ENCODE data around the gene CFAP74.
"Not testable (repeated sequence)": the region's sequence is repeated elsewhere in the genome, so short reads cannot be mapped to it uniquely, and the experiment has no call there.

The CFAP74 gene

DNA sequence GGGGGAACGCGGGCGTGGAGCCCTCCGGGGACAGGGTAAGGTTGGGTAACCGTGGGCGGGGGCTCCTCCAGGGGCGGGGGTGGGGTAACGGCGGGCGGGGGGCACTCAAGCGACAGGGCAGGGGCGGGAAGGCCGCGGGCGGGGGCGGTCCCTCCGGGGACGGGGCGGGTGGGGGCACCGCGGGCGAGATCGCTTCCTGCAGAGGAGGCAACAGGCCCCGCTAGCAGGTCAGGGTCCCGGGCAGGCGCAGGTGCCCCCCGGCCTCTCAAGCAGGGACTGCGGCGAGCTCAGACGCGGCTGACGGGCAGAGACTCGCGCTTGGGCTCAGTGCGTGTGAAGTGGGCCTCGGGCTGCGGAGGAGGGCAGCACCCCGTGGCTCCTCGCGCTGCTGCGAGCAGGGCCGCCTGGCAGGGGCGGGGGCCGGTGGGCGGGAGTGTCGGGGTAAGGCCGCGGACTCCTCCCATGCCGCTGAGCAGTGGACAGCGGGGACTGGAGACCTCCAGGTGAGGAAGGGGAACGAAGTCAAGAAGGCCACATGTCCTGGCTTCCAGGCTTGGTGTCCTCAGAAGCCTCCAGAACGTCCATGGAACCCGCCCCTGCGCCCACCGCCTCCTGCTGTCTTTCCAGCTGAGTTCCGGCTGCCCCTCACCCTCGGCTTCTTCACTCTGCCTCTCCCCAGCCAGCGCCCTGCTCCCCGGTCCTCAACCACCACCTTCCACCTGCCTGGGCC lies 112.1 kb downstream of the CFAP74 start:
- DNase-seq: peak; percentile 63
- no peaks in the 10 kb centered on the region for H3K27me3 ChIP-seq (ENCODE audit: insufficient read depth, low read depth, severe bottlenecking)
- H3K36me3 ChIP-seq: no peaks in the 10 kb centered on the region; the same call in 1 of the 2 replicates
- no peaks in the 10 kb centered on the region for H3K9me3 ChIP-seq (ENCODE audit: severe bottlenecking)
- TF ChIP-seq, protein P1, sequence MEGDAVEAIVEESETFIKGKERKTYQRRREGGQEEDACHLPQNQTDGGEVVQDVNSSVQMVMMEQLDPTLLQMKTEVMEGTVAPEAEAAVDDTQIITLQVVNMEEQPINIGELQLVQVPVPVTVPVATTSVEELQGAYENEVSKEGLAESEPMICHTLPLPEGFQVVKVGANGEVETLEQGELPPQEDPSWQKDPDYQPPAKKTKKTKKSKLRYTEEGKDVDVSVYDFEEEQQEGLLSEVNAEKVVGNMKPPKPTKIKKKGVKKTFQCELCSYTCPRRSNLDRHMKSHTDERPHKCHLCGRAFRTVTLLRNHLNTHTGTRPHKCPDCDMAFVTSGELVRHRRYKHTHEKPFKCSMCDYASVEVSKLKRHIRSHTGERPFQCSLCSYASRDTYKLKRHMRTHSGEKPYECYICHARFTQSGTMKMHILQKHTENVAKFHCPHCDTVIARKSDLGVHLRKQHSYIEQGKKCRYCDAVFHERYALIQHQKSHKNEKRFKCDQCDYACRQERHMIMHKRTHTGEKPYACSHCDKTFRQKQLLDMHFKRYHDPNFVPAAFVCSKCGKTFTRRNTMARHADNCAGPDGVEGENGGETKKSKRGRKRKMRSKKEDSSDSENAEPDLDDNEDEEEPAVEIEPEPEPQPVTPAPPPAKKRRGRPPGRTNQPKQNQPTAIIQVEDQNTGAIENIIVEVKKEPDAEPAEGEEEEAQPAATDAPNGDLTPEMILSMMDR (IDR thresholded peaks at IDR 0.05; ENCODE audit: low read depth, low read length): no peak
- peak overlapping the region; percentile 58 for H3K4me3 ChIP-seq (ENCODE audit: low read depth, low read length)
- H3K27ac ChIP-seq: peak overlapping the region; percentile 77

DNA sequence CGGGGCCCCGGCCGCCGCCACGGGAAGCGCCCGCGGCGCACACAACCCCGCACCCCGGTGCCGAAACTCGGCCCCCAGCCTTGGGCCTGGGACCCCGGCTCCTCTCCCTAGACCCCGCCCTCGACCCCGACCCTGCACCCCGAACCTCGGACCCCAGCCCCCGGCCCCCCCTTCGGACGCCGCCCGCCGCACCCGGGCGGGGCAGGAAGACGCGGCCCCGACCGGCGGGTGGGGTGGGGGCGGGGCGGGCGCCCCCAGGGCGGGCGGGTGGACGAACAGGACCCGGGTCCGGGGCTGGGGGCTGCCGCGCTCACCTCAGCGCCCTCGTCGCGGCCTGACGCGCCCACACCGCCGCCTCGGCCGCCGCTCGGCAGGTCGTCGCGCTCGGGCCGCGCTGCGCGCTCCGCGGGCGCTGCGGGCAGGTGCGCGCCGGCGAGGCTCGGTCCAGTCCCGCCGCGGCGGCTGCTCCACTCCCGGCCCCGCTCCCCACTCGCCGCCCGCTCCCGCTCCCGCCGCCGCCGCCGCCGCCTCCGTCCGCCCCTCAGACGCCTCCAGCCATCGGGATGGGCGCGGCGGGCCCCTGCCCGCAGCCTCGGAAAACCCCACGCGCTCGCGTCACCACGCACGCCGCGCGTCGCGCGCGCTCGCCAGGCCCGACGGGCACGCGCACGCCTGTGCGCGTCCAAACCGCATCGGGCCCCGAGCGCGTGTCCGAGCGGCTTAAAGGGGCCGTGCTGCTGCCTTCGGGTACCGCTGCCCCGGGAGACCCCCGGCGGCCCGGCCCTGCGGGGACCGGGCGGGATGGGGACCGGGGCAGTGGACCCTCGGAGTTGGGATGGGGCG lies 112.9 kb downstream of the CFAP74 start, which contains the start of gene GNB1:
TSS of gene GNB1 (minus strand) at position 582 of the 843 bp plus-strand sequence. CDS start 65,634 bp downstream, outside the sequence.
- TF ChIP-seq, protein P1 (IDR thresholded peaks at IDR 0.05; ENCODE audit: low read depth, low read length): no peak
- Histone ChIP-seq H3K36me3 (no peaks in the 10 kb centered on the region; the same call in 1 of the 2 replicates), H3K4me3 (ENCODE audit: low read depth, low read length) (peak within 1 kb of the TSS; percentile 86), H3K9me3 (ENCODE audit: severe bottlenecking) (no peaks in the 10 kb centered on the region), H3K27ac (peak within 1 kb of the TSS; percentile 92), H3K27me3 (ENCODE audit: insufficient read depth, low read depth, severe bottlenecking) (no peaks in the 10 kb centered on the region)
- DNase-seq: peak; percentile 84

DNA sequence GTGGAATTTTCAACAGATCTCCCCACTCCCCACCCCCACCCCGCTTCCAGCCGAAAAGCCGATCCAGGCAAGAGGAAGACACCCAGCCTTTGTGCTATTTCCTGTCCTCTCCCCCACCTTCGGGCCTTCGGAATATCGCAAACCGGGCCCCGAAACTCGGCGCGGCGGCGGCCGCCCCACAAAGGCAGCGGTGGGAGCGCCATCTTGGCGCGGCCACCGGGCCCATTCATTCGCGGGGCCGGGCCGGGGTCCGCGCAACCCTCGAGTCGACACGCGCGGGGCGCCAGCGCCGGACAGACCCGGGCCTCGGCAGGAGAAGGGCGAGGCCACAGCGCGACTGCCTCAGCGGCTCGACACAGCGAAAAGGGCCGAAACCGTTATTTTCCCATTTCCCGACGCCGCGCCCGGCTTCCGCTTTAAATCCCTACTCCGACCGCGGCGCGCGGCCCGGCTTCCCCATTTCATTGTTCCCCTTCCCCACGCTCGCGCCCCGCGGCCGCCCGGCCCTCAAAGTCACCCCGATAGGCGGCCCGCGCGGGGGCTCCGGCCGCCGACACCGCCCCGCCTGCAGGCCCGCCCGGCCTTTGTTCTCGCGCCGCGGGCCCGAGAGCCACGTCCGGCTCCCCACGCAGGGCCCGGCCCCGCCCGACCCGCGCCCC lies 113.6 kb downstream of the CFAP74 start:
- DNase-seq: peak; percentile 31
- H3K9me3 ChIP-seq (ENCODE audit: severe bottlenecking): no peaks in the 10 kb centered on the region
- no peaks in the 10 kb centered on the region; the same call in none of the 2 replicates for H3K36me3 ChIP-seq
- peak overlapping the region; percentile 92 for H3K27ac ChIP-seq
- no peaks in the 10 kb centered on the region for H3K27me3 ChIP-seq (ENCODE audit: insufficient read depth, low read depth, severe bottlenecking)
- H3K4me3 ChIP-seq (ENCODE audit: low read depth, low read length): peak overlapping the region; percentile 86
- TF ChIP-seq, protein P1 (IDR thresholded peaks at IDR 0.05; ENCODE audit: low read depth, low read length): no peak

DNA sequence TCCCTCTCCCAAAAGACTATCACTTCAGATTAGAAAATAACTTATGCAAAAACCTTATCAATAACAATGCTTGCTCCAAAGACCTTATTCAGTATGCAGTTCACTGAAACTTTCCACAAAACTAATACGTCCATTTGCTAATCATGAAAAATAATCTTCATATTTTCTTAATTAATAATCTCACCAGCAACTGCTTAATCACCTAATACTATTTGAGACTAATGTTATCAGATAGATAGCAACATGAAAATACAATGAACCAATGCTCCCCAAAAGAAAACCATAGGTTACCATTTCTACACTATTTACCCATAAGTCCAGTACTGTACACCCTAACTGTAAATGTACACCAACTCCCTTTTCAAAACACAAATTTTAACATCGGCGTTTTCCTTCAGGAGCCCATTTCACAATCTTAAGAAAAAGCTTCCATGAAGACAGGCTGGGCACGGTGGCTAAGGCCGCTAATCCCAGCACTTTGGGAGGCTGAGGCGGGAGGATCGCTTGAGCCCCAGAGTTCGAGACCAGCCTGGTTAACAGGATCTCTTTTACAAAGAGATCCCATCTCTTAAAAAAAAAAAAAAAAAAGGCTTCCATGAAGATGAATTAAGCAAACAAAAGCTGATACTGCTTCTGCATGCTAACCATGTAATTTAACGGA lies 114.4 kb downstream of the CFAP74 start:
- Histone ChIP-seq H3K27ac (no peak overlapping the region; the same call in 1 of the 2 replicates), H3K27me3 (ENCODE audit: insufficient read depth, low read depth, severe bottlenecking) (no peaks in the 10 kb centered on the region), H3K4me3 (ENCODE audit: low read depth, low read length) (peak overlapping the region; percentile 86), H3K9me3 (ENCODE audit: severe bottlenecking) (no peaks in the 10 kb centered on the region), H3K36me3 (peaks cover 3% of the 10 kb centered on the region)
- no peak for DNase-seq
- TF ChIP-seq, protein P1 (IDR thresholded peaks at IDR 0.05; ENCODE audit: low read depth, low read length): no peak

DNA sequence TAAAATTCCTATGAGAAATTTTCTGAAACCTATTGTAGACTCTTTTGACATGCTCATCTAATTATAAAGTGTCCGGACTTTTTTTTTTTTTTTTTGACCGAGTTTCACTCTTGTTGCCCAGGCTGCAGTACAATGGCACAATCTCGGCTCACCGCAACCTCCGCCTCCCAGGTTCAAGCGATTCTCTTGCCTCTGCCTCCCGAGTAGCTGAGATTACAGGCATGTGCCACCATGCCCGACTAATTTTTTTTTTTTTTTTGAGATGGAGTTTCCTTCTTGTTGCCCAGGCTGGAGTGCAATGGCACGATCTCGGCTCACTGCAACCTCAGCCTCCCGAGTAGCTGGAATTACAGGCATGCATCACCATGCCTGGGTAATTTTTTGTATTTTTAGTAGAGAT lies 119.7 kb downstream of the CFAP74 start:
- not testable (repeated sequence) for H3K27ac ChIP-seq; H3K27me3 ChIP-seq (ENCODE audit: insufficient read depth, low read depth, severe bottlenecking); H3K9me3 ChIP-seq (ENCODE audit: severe bottlenecking); DNase-seq; H3K4me3 ChIP-seq (ENCODE audit: low read depth, low read length)
- peaks cover 13% of the 10 kb centered on the region for H3K36me3 ChIP-seq
